ENCODE results near the gene KRT40. TPM values are rescaled to one million over a fixed set of nuclear protein-coding genes. Genes with fewer than 3 reads are reported as not detected.

The KRT40 gene
- total RNA-seq, 1 experiment from 2014 or later, result not detected

GRCh38 chr17:40993084-40993483 lies 9.0 kb upstream of the KRT40 start:
- Mint-ChIP-seq H3K36me3 (ENCODE audit: insufficient read depth, unreplicated experiment) (no peaks in the 10 kb centered on the region), H3K9me3 (ENCODE audit: unreplicated experiment) (peaks cover 20% of the 10 kb centered on the region), H3K4me3 (ENCODE audit: unreplicated experiment) (no peak overlapping the region), H3K27me3 (ENCODE audit: insufficient read depth, unreplicated experiment) (no peaks in the 10 kb centered on the region), H3K4me1 (ENCODE audit: low read depth, unreplicated experiment) (peaks cover 26% of the 10 kb centered on the region), H3K27ac (ENCODE audit: unreplicated experiment) (no peak overlapping the region)
- CTCF ChIA-PET, result no interaction called here
- Histone ChIP-seq H3K36me3 (ENCODE audit: control insufficient read depth, insufficient read depth, low read length) (no peaks in the 10 kb centered on the region), H3K9me3 (no peaks in the 10 kb centered on the region), H3K4me1 (0 out of 2 replicates have a peak, but pooled peaks cover 6% of the 10 kb centered on the region), H3K4me3 (ENCODE audit: low read depth, low read length) (no peak overlapping the region), H3K27me3 (replicated peaks; ENCODE audit: control insufficient read depth, insufficient read depth, low read length) (no peaks in the 10 kb centered on the region)
- TF ChIP-seq, protein P1, sequence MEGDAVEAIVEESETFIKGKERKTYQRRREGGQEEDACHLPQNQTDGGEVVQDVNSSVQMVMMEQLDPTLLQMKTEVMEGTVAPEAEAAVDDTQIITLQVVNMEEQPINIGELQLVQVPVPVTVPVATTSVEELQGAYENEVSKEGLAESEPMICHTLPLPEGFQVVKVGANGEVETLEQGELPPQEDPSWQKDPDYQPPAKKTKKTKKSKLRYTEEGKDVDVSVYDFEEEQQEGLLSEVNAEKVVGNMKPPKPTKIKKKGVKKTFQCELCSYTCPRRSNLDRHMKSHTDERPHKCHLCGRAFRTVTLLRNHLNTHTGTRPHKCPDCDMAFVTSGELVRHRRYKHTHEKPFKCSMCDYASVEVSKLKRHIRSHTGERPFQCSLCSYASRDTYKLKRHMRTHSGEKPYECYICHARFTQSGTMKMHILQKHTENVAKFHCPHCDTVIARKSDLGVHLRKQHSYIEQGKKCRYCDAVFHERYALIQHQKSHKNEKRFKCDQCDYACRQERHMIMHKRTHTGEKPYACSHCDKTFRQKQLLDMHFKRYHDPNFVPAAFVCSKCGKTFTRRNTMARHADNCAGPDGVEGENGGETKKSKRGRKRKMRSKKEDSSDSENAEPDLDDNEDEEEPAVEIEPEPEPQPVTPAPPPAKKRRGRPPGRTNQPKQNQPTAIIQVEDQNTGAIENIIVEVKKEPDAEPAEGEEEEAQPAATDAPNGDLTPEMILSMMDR (IDR thresholded peaks at IDR 0.05; ENCODE audit: insufficient read depth in 1 of 2, low read depth in 1 of 2, low read length in 1 of 2, severe bottlenecking in 1 of 2, unreplicated experiment in 1 of 2), result no peak
- POLR2A ChIA-PET, result no interaction called here
- no TSS peak for BruUV-seq (replicated peaks)
- DNase-seq, result no peak
- intact Hi-C loops (cut with micrococcal nuclease; ENCODE audit: unreplicated experiment), result no loop called here

DNA sequence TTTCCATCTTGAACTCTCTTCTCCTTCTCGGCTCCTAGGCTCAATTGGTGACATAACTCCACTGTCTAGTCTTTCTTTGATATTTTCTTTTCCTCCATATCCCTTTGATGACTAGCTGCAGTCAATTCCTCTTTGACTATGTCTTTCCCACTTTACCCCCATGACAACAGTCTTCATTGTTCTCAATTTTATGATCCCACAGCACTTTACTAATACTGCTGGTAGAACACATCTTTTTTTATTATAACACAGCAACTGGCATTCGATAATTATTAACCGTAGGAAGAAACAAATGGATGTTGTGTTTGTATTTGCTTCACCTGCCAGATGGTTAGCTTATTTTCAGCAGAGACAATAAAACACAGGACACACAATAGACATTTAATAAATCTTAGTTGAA lies 8.5 kb upstream of the KRT40 start:
- Mint-ChIP-seq H3K27ac (ENCODE audit: unreplicated experiment) (no peak overlapping the region), H3K27me3 (ENCODE audit: insufficient read depth, unreplicated experiment) (no peaks in the 10 kb centered on the region), H3K9me3 (ENCODE audit: unreplicated experiment) (peaks cover 20% of the 10 kb centered on the region), H3K4me1 (ENCODE audit: low read depth, unreplicated experiment) (peaks cover 26% of the 10 kb centered on the region), H3K36me3 (ENCODE audit: insufficient read depth, unreplicated experiment) (no peaks in the 10 kb centered on the region), H3K4me3 (ENCODE audit: unreplicated experiment) (no peak overlapping the region)
- POLR2A ChIA-PET, result no interaction called here
- BruUV-seq (replicated peaks), result no TSS peak
- TF ChIP-seq, protein P1 (IDR thresholded peaks at IDR 0.05; ENCODE audit: insufficient read depth in 1 of 2, low read depth in 1 of 2, low read length in 1 of 2, severe bottlenecking in 1 of 2, unreplicated experiment in 1 of 2), result no peak
- DNase-seq, result no peak
- Histone ChIP-seq H3K27me3 (replicated peaks; ENCODE audit: control insufficient read depth, insufficient read depth, low read length) (no peaks in the 10 kb centered on the region), H3K36me3 (ENCODE audit: control insufficient read depth, insufficient read depth, low read length) (no peaks in the 10 kb centered on the region), H3K4me3 (ENCODE audit: low read depth, low read length) (no peak overlapping the region), H3K4me1 (0 out of 2 replicates have a peak, but pooled peaks cover 6% of the 10 kb centered on the region), H3K9me3 (no peaks in the 10 kb centered on the region)
- intact Hi-C loops (cut with micrococcal nuclease; ENCODE audit: unreplicated experiment), result no loop called here
- CTCF ChIA-PET, result no interaction called here

DNA sequence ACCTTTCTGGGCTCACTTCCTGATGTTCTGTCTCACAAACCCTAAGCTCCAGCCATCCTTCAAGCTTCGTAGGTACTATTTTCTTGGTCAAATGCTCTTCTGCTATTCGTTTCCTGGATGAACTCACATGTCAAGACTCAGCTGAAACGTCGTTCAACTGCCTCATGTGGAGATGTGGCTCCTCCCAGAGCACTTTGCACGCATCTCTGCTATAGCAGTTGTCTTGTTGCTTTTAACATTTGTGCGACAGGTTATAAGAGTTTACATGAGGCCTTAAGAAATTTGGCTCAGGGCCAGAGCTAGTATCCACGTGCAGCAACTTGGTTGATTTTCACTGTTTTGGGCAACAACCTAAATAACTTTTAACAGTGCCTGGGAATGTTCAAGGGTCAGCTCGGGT lies 2.8 kb upstream of the KRT40 start:
- ChIA-PET CTCF (no interaction called here), POLR2A (no interaction called here)
- no peaks in the 10 kb centered on the region for H3K36me3 ChIP-seq (ENCODE audit: control insufficient read depth, insufficient read depth, low read length)
- no peaks in the 10 kb centered on the region for H3K27me3 ChIP-seq (replicated peaks; ENCODE audit: control insufficient read depth, insufficient read depth, low read length)
- Mint-ChIP-seq H3K27ac (ENCODE audit: unreplicated experiment) (no peak overlapping the region), H3K36me3 (ENCODE audit: insufficient read depth, unreplicated experiment) (no peaks in the 10 kb centered on the region), H3K9me3 (ENCODE audit: unreplicated experiment) (peaks cover 9% of the 10 kb centered on the region), H3K4me1 (ENCODE audit: low read depth, unreplicated experiment) (peaks cover under 1% of the 10 kb centered on the region), H3K27me3 (ENCODE audit: insufficient read depth, unreplicated experiment) (no peaks in the 10 kb centered on the region), H3K4me3 (ENCODE audit: unreplicated experiment) (no peak overlapping the region)
- no TSS peak for BruUV-seq (replicated peaks)
- H3K4me3 ChIP-seq (ENCODE audit: low read depth, low read length), result no peak overlapping the region
- no peaks in the 10 kb centered on the region for H3K4me1 ChIP-seq
- TF ChIP-seq, protein P1 (IDR thresholded peaks at IDR 0.05; ENCODE audit: insufficient read depth in 1 of 2, low read depth in 1 of 2, low read length in 1 of 2, severe bottlenecking in 1 of 2, unreplicated experiment in 1 of 2), result no peak
- no peaks in the 10 kb centered on the region for H3K9me3 ChIP-seq
- intact Hi-C loops (cut with micrococcal nuclease; ENCODE audit: unreplicated experiment), result no loop called here
- DNase-seq, result no peak
